OCI-LY3 (cell line): ENCODE data around the gene TPCN2.

Experiments
- H2AFZ ChIP-seq: fragments of 200-600, 300-600 bp; shearing (Covaris generic); 2 replicates; pipeline ENCODE4 v1.6.0; 2014; ENCODE audit warnings: antibody characterized with exemption, low read depth, low read length
- H3K27ac ChIP-seq: fragments of 200-600, 300-600 bp; sonication (generic); 2 replicates; pipeline ENCODE4 v1.5.1; 2014; ENCODE audit warnings: mild to moderate bottlenecking, low read length, moderate library complexity, mixed read lengths
- H3K27me3 ChIP-seq: fragments of 200-600, 300-600 bp; sonication (generic); 2 replicates; pipeline ENCODE4 v1.6.1; 2014; ENCODE audit warnings: low read depth, low read length, mixed read lengths
- H3K36me3 ChIP-seq: fragments of 200-600, 300-600 bp; sonication (generic); replicated peaks from 2 replicates; pipeline ENCODE3; 2014; ENCODE audit warnings: low read depth, low read length, mixed read lengths
- H3K4me1 ChIP-seq: fragments of 300-600, 200-600 bp; sonication (generic); 2 replicates; pipeline ENCODE4 v1.6.1; 2014; ENCODE audit warnings: low read length, mixed read lengths
- H3K4me2 ChIP-seq: fragments of 200-600, 300-600 bp; sonication (generic); 2 replicates; pipeline ENCODE4 v1.6.1; 2014; ENCODE audit warnings: low read length, mixed read lengths
- H3K4me3 ChIP-seq: fragments of 300-600, 200-600 bp; sonication (generic); 2 replicates; pipeline ENCODE4 v1.5.1; 2014; ENCODE audit warnings: antibody characterized with exemption, mild to moderate bottlenecking, low read length, moderate library complexity
- H3K79me2 ChIP-seq: fragments of 300-600, 200-600 bp; shearing (Covaris generic); 2 replicates; pipeline ENCODE4 v1.6.1; 2014; ENCODE audit warnings: mild to moderate bottlenecking, low read length, mixed read lengths
- H3K9ac ChIP-seq: fragments of 300-600, 200-600 bp; shearing (Covaris generic); 2 replicates; pipeline ENCODE4 v1.6.0; 2014; ENCODE audit warnings: mild to moderate bottlenecking, low read length, moderate library complexity
- H3K9me3 ChIP-seq: fragments of 200-600, 300-600 bp; shearing (Covaris generic); 2 replicates; pipeline ENCODE4 v1.6.1; 2014; ENCODE audit warnings: low read length, mixed read lengths; ENCODE audit not compliant: insufficient read depth
- H4K20me1 ChIP-seq: fragments of 200-600, 300-600 bp; sonication (generic); 2 replicates; pipeline ENCODE4 v1.6.1; 2016; ENCODE audit warnings: low read length, mixed read lengths; ENCODE audit not compliant: insufficient read depth
- CTCF ChIP-seq: fragments of 200-600, 300-600 bp; sonication (generic); IDR thresholded peaks from 2 replicates; pipeline ENCODE4 v1.5.1; 2014; ENCODE audit warnings: antibody characterized with exemption, low read length, low read depth
- EZH2phosphoT487 ChIP-seq: fragments of 200-600 bp; shearing (Covaris generic); IDR thresholded peaks from 2 replicates; pipeline ENCODE4 v1.6.1; 2018; ENCODE audit warnings: antibody characterized with exemption, mixed run types, low read depth

TPCN2 gene

GRCh38 chr11:69171476-69172240 is 122.9 kb downstream of the TPCN2 start:
- H3K79me2 ChIP-seq, result no peaks in the 10 kb centered on the region
- H3K4me3 ChIP-seq, result no peak overlapping the region

GRCh38 chr11:69172674-69173073 is 123.9 kb downstream of the TPCN2 start:
- no peaks in the 10 kb centered on the region for H3K79me2 ChIP-seq
- H3K4me3 ChIP-seq, result no peak overlapping the region
- no peak overlapping the region for H3K9ac ChIP-seq
- H3K27me3 ChIP-seq, result no peaks in the 10 kb centered on the region
- H4K20me1 ChIP-seq, result no peaks in the 10 kb centered on the region
- H3K4me1 ChIP-seq, result peaks cover 12% of the 10 kb centered on the region
- no peak overlapping the region for H3K27ac ChIP-seq
- peaks cover 7% of the 10 kb centered on the region for H3K36me3 ChIP-seq
- no peak overlapping the region for H2AFZ ChIP-seq
- TF ChIP-seq EZH2phosphoT487 (no peak), CTCF (no peak)
- H3K4me2 ChIP-seq, result no peak overlapping the region
- H3K9me3 ChIP-seq, result peaks cover 4% of the 10 kb centered on the region; the same call in 1 of the 2 replicates

More at GRCh38 chr11:69171476-69172240, 122.9 kb downstream of the TPCN2 start:
- TF ChIP-seq CTCF, result no peak
- TF ChIP-seq EZH2phosphoT487, result no peak
- Histone ChIP-seq H2AFZ (no peak overlapping the region), H3K4me2 (no peak overlapping the region), H3K9me3 (peaks cover 4% of the 10 kb centered on the region; the same call in 1 of the 2 replicates), H3K27ac (no peak overlapping the region), H3K36me3 (peaks cover 7% of the 10 kb centered on the region), H3K9ac (no peak overlapping the region), H4K20me1 (no peaks in the 10 kb centered on the region), H3K27me3 (no peaks in the 10 kb centered on the region), H3K4me1 (peaks cover 22% of the 10 kb centered on the region)

GRCh38 chr11:69173331-69173730 is 124.6 kb downstream of the TPCN2 start:
- H3K9me3 ChIP-seq, result peaks cover 4% of the 10 kb centered on the region; the same call in 1 of the 2 replicates
- peaks cover 6% of the 10 kb centered on the region; the same call in 1 of the 2 replicates for H3K4me1 ChIP-seq
- TF ChIP-seq CTCF, result no peak
- no peak for TF ChIP-seq EZH2phosphoT487
- no peak overlapping the region for H3K9ac ChIP-seq
- H3K79me2 ChIP-seq, result no peaks in the 10 kb centered on the region
- no peaks in the 10 kb centered on the region for H3K27me3 ChIP-seq
- no peak overlapping the region for H2AFZ ChIP-seq
- H3K36me3 ChIP-seq, result peaks cover 7% of the 10 kb centered on the region
- H4K20me1 ChIP-seq, result no peaks in the 10 kb centered on the region
- H3K27ac ChIP-seq, result no peak overlapping the region
- no peak overlapping the region for H3K4me2 ChIP-seq
- no peak overlapping the region for H3K4me3 ChIP-seq

GRCh38 chr11:69173925-69174581 is 125.3 kb downstream of the TPCN2 start:
- Histone ChIP-seq H3K4me2 (no peak overlapping the region), H3K36me3 (peaks cover 7% of the 10 kb centered on the region), H2AFZ (no peak overlapping the region), H4K20me1 (no peaks in the 10 kb centered on the region), H3K27me3 (no peaks in the 10 kb centered on the region), H3K9me3 (peaks cover 4% of the 10 kb centered on the region; the same call in 1 of the 2 replicates), H3K4me3 (no peak overlapping the region), H3K9ac (no peak overlapping the region), H3K27ac (no peak overlapping the region), H3K79me2 (no peaks in the 10 kb centered on the region), H3K4me1 (peaks cover 5% of the 10 kb centered on the region; the same call in 1 of the 2 replicates)
- no peak for TF ChIP-seq CTCF
- TF ChIP-seq EZH2phosphoT487, result no peak
